Hematopoietic multipotent progenitor cell treated with erythropoietin and hydrocortisone succinate and interleukin-3 and kit ligand, for 15 days (in vitro differentiated cells): Measurements from ENCODE around the gene ATP9B.

Source experiments
- DNase-seq: peaks from one replicate; pipeline ENCODE4 v3.0.0-alpha.2; 2015; ENCODE audit warnings: low spot score

The ATP9B gene

DNA sequence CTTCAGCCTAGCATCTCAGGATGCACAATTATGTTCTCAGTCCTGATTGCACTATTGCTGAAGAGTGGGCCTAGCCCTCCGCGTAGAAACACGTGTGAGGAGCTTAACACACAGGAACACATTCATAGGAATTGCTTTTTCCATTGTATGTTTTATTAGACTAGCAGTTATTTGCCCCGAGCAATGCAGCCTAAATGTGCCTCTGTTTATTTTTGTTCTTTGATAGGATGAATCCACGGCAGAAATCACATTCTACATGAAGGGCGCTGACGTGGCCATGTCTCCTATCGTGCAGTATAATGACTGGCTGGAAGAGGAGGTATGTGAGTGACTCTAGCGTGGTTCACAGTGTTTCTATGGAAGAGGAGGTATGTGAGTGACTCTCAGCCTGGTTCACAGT, 260.6 kb downstream of the ATP9B start:
- DNase-seq = no peak

DNA sequence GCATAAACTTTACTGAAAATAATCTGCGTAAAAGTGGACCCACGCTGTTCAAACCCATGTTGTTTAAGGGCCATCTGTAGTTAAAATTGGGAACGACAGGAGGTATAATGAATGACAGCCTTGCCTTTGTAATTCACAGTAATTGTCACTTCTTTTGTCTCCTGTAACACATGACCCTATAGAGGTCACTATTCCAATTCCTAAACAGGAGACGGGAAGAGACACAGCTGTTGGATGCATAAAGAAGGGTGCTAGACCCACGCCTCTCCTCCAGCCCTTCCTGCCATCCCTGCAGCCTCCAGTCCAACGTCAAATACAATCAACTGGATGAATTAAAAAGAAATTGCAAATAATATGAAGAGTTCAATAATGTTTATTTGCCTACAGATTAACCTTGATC, 263.5 kb downstream of the ATP9B start:
- no peak for DNase-seq

DNA sequence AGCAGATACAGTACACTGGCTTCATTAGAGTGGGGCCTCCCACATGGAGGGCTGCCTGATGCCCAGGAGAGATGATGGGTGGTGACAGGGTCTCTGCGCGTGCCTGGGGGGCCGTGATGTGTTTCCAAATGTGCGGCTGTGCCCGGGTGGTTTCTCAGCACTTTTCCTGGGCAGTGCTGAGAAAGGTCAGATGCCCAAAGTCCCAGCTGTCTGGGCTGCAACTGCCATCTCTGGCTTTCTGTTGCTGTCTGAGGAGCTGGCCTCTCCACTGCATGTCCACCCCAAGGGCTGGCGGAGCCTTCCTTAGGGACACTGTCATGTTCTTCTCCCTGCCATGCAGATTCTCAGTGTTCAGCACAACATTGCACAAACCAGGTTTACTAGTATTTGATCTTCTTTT, 263.9 kb downstream of the ATP9B start:
- DNase-seq = no peak

DNA sequence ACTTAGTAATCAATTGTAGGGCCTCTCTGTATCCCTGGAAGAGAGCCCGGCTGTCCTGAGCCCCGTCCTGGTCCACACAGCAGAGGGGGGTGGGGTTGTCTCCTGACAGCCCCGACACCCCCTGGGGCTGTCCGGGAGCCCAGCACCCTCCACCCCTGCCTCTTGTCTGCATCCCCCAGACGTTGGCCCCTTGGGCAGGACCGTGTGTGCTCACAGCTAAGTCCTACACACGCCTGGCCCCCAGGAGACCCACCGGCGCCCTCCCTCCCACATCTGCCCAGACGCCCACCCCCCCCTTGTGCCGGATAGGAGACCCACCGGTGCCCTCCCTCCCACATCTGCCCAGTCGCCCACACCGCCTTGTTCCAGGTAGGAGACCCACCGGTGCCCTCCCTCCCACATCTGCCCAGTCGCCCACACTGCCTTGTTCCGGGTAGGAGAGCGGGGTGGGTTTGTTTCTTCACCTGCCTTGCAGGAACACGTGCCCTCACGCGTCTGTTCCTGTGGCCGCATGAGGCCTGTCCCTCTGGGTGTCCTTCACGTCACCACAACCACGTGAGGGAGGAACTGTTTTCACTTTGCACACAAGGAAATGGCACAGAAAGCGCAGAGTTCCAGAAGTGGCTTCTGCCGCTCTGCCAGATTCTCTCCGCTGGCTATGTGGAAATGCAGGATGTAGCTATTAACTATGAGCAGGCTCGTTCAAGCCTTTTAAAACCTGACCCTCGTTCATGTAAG, 265.5 kb downstream of the ATP9B start:
- no peak for DNase-seq

DNA sequence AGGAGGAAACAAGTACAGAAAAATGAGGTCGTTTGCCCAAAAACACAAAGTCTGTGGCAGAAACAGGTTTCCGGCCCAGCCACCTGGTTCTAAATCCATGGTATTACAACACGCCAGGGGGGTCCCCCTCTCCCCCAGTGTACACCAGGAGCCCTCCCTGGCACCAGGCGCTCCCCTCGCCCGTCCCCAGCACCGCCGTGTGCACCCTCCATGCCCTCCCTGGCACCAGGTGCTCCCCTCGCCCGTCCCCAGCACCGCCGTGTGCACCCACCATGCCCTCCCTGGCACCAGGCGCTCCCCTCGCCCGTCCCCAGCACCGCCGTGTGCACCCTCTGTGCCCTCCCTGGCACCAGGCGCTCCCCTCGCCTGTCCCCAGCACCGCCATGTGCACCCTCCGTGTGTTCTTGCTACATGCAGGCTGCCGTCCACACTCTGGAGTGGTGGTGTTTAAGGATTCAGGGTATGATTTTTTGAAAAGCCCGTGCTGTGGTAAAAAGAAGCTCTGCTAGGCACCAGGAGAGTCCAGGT, 266.7 kb downstream of the ATP9B start:
- no peak for DNase-seq

DNA sequence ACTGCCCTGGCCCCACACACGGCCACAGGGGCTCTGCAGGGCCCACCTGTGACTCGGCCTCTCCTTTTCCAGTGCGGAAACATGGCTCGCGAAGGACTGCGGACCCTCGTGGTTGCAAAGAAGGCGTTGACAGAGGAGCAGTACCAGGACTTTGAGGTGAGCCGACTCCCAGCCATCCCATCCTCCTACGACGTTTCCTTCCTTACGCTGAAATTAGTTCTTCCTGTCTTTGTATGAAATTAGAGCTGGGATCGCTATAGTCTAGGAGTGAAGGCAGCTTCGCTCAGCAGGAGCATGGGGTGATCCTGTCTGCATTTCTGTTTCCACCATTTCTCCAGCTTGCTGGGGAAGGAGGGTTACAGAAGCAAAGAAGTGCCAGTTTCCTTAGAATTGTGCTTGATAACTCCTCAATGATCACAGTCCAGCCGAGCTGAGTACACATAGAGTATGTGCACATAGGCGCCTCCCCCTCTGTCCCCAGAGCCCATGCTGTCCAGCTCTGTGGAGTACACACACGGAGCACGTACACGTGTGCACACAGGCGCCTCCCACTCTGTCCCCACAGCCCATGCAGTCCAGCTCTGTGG, 267.5 kb downstream of the ATP9B start:
- DNase-seq = no peak

DNA sequence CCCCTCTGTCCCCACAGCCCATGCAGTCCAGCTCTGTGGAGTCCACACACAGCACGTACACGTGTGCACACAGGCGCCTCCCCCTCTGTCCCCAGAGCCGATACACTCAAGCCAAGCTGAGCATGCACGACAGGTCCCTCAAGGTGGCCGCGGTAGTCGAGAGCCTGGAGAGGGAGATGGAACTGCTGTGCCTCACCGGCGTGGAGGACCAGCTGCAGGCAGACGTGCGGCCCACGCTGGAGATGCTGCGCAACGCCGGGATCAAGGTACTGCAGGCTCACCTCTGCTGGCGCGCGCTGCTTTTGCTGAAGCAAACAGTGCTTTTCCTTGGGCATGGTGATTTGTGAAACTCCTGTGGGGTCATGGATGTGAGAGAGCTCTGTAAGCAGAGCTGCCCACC, 268.0 kb downstream of the ATP9B start:
- no peak for DNase-seq

DNA sequence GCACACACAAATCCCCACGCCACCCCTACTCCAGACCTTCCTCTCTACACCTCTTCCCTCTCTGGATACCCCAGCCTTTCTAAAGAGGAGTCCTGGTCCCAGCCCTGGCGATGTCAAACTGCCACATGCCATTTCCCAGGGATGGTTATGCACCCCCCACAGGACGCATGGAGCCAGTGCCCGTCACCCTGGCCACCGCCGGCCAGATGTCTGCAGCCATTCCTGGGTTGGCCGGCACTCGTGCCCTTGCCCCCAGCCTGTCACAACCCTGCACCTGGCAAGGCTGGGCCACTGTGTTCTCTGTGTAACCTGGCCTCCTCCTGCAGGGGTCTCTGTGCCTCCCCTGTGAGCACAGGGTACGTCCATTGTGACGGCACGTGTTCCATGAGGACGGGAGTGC, 268.4 kb downstream of the ATP9B start:
- no peak for DNase-seq

DNA sequence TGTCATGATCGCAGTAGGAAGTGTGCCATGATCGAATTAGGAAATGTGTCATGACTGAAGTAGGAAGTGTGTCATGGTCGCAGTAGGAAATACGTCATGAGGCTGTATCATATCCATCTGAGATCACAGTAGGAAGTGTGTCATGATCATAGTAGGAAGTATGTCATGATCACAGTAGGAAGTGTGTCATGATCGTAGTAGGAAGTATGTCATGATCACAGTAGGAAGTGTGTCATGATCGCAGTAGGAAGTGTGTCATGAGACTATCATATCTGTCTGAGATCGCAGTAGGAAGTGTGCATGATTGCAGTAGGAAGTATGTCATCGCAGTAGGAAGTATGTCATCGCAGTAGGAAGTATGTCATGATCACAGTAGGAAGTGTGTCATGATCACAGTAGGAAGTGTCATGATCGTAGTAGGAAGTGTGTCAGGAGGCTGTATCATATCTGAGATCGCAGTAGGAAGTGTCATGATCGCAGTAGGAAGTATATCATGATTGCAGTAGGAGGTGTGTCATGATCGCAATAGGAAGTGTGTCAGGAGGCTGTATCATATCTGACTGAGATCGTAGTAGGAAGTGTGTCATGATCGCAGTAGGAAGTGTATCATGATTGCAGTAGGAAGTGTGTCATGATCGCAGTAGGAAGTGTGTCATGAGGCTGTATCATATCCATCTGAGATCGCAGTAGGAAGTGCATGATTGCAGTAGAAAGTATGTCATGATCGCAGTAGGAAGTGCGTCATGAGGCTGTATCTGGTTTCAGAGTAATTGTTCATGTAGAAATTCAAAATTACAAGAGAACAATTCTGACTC, 270.1 kb downstream of the ATP9B start:
- no peak for DNase-seq

DNA sequence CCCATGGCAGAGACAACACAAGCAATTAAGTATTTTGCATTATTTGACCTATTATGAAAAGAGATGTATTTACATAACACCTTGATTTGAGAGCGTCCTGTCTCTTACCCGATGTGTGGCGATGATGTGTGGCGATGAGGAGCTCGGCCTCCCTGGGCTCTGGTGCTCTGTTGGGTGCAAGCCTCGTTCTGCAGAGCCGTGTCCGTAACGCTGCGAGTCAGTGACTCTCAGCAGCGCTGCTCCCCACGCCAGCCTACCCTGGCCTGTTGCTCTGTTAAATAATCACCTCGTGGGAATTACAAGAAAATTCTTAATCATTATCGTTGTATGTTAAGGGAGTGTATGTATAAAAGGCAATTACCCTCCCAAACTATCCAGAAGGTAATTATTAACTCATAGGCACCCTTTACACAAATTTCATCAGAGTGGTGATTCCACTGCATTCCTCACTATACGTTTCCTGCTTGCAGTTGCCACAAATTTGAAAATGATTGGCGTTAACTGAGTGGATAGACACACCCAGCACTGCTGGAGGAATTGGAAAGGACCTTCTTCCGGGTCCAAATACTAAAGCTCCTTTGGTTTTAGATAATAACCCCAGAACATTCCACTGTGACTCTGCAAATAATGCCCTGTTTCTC, 274.5 kb downstream of the ATP9B start:
- no peak for DNase-seq

DNA sequence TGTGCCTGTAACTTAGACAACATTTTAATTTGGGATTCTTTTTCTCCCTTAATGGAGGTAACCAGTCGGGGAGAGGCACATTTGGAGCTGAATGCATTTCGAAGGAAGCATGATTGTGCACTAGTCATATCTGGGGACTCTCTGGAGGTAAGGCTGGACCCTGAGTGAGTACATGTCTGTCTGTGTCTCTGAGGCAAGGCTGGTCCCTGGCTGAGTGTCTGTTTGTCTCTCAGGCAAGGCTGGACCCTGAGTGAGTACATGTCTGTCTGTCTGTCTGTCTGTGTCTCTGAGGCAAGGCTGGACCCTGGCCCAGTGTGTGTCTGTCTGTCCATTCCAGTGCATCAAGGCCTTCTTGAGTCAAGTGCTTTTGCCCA, 275.0 kb downstream of the ATP9B start:
- DNase-seq = no peak

DNA sequence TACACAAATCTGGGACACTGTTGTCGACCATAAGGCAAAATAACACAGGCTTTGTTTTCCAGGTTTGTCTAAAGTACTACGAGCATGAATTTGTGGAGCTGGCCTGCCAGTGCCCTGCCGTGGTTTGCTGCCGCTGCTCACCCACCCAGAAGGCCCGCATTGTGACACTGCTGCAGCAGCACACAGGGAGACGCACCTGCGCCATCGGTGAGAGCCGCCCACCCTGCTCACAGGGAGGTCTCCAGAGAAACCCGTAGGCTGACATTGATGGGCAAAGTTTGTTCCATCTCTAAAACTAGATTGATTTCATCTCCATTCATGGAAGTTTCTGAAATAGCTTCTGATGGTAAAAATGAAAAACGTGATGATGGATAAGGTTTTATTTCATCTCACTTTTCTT, 276.2 kb downstream of the ATP9B start:
- no peak for DNase-seq

DNA sequence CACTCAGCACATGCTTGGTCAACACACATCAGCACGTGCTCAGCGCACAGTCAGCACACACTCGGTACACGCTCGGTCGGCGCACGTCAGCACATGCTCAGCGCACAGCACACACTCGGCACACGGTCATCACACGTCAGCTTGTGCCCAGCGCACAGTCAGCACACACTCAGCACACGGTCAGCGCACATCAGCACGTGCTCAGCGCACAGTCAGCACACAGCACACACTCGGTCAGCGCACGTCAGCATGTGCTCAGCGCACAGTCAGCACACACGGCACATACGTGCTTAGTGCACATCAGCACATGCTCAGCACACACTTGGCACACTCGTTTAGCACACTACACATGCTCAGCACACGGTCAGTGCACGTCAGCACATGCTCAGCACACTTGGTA, 276.8 kb downstream of the ATP9B start:
- DNase-seq = no peak

DNA sequence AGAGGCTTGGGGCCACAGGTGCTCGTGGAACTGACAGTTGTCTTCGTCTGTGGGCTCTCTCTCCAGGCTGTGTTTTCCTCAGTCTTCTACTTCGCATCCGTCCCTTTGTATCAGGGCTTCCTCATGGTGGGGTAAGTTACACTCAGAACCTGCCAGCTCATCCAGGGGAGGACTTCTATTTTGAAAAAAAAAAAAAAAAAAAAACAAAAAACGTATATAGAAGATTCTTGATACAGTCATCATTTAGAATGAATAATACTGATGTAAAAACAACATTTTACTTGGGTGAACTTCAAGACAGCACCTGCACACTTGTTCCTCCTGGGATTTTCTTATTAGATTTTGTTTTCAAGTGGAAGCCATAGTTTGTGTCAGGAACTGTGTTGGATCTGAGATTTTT, 278.9 kb downstream of the ATP9B start:
- DNase-seq = no peak

DNA sequence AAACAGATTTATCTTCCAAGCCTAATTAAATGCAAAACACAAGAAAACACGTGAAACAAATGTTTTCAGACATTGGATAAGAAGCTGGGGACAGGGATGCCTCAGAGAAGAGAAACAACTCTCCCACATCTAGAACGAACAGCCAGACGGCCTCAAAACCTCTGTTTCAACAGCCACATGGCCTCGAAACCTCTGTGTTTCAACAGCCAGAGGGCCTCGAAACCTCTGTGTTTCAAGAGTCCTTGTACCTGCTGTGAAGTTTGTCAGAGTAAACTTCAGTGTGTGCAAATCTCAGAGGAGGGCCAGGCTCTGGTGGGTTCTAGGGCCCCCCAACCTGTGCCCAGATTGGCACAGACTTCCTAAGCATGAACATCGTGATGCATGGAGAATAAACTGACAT, 283.2 kb downstream of the ATP9B start:
- no peak for DNase-seq

DNA sequence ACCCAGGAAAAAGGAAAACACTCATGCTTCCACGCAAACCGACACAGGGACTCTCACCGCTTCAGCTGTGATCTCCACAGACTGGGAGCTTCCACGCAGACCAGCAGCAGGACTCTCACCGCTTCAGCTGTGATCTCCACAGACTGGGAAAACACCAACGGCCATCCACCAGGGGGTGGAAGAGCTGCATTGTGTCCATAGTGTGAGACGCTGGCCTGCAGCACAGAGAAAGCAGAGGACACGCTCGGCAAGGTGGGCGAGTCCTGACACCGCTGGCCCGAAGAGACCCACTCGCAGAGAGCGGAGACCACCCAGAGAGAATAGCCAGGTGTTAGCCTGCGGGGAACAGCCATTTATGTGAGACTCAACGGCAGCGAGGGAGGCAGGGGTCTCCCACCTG, 284.1 kb downstream of the ATP9B start:
- DNase-seq = no peak

DNA sequence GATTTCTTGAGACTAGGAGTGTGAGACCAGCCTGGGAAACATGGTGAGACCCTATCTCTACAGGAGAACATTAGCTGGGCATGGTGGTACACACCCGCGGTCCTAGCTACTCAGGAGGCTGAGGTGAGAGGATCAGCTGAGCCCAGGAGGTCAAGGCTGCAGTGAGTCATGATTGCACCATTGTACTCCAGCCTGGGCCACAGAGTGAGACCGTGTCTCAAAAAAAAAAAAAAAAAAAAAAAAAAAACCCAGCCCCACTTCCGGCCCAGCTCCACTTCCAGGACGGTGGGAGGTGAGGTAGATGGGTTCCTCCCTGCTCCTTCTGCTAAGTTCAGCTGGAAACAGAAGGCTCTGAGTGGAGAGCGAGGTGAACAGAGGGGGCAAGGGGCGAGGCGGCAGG, 285.2 kb downstream of the ATP9B start:
- no peak for DNase-seq

DNA sequence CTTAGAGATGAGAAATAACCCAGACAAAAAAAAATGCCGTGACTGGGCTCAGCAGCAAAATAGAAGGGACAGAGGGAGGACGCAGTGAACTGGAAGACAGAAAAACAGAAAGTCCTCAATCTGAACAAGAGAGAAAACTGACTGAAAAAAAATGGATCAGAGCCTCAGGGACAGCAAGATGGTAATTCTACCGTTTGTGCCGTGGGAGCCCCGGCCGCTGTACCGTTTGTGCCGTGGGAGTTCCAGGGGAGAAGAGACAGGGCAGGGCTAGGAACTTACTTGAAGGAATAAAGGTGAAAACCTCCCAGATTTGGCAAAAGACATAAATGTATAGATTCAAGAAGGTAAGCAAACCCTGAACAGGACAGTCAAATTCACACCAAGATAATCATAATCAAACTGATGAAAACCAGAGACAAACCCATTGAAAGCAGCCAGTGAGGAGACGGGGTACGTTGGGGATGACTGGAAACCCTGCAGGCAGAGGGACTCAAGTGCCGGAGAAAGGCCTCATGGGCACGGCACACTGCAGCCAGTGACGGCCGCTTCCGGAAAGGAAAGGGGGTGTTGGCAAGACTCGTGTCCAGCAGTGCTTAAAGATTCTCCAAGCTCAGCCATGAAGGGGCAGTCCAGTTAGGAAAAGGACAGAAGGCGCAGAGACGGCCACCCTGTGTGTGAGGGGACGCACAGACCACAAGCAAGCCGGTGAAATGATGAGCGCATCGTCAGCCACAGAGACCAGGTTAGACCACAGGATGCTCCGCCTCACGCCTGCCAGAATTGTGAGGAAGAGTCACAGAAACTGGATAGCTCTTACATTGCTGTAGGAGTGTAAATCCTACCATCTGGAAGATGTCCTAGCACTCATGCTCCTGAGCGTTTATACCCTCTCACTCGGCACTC, 286.5 kb downstream of the ATP9B start:
- DNase-seq = no peak

DNA sequence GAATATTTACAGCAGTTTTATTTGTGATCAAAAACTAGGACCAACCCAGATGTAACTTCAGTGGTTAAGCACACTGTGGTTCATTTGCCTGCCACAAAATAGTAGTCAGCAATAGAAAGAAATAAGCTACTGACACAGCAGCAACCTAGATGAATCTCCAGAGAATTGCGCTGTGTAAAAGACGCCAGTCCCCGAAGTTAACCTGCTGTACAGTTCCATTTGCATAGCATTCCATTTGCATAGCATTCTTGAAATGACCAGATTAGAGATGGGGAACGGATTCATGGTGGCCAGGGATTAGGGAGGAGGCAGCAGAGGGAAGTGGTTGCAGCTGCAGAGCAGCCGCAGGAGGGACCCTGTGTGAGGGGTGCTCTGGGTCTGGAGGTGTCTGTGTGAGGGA, 287.2 kb downstream of the ATP9B start:
- no peak for DNase-seq

DNA sequence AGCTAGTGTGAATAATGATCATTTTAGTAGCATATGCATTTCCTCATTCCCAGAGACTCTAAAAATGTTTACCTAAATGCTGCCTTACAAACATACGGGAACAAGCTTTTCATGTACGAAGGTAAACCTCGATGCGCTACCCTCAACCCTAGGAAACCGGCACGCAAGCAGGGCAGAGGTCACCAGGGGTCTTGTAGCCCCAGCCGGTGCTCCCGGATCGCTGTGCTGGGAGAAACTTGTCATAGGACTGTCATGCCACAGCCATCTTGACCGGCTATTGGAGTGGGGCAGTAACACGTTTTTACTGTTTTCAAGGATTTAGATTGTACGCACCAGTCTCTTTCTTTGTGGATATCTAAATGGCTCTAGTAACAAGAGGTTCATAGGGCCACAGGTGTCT, 291.7 kb downstream of the ATP9B start:
- no peak for DNase-seq

DNA sequence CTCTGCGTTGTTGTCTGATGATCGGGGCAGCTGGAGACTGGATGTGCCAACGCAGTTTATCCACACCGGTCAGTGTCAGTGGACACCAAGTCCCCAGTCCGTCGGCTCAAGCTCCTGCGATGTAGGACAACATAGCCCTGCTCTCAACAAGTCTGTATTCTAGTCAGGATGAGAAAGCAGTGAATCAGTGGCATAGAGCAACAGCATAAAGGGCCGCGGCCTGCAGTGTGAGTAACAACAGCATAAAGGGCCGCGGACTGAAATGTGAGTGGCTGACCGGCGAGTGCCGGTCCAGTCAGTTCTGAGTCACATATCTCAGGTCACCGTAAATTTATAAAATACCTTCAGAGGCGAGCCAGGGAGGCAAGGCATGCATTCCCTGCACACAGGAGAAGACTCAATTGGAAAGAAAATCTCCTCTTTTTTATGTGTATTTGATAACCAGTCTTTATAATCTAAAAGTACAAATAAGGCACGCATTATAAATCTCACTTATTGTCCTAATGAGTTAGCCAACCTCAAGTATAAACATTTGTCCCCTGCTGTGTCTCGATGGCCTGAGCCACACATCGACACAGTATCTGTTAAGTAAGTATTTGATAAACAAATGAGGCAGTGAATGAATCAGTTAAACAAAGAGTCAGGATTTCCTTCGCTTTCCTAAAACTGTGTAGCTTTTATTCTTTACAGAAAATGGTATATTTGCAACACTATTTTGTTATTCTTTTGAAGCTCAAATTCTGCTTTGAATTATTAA, 292.8 kb downstream of the ATP9B start:
- DNase-seq = no peak
